Putamen (tissue), 1 donor: ENCODE data around the gene TMEM179.

Source experiments
- DNase-seq: peaks from one replicate; pipeline ENCODE4 v3.0.0-alpha.2; 2016; ENCODE audit warnings: low spot score

The TMEM179 gene

GRCh38 chr14:104544362-104544961 lies 60.1 kb downstream of the TMEM179 start:
- no peak for DNase-seq

DNA sequence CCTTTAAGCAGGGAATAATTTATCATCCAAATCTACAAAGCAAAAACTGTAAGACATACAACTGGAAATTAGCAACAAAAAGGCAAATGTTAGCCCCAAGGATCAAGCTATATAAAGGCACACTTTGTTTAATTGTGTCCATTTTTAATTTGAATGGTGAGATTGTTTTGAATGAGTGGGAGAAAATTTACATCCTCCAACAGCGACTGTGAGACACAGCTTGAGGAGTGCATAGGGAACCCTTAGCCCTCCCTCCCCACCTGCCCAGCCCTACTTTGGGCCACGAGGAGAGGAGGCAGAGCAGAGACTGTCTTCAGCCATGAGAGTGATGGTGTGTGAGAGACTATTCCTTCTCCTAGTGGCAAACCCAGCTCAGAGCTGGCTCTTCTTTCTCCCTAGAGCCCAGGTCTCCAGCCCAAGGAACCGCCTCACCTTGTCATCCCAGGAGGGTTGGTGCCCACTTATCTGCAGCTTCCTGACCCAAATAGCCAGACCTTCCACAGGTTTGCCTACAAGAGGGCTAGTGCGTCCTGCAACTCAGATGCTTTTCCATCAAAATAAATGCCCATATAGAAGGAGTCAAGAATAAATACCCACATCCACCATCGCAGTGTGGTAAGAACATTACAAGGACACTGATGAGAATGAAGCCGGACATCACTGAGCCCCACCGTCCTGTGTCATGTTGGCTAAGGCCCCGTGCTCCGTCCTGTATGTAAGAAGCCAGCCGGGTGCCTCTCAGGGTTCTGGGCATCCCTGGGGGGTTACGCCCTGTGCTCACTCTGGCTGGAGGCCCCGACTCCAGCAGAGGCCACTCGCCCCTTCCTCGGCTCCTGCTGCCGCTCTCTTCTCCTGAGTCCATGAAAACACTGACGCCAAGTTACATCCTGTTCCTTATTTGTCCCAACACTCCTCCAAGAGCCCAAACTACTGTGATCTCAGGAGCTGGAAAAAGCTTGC lies 61.4 kb downstream of the TMEM179 start:
- DNase-seq, result no peak

GRCh38 chr14:104541905-104542465 lies 62.6 kb downstream of the TMEM179 start:
- no peak for DNase-seq
